GM12801 (cell line): ENCODE data around the gene GUCA1A.

Experiments used
- TF ChIP-seq, protein P1 (sequence below): IDR thresholded peaks from one replicate; pipeline ENCODE4 v1.5.1; 2011; ENCODE audit warnings: control low read depth; ENCODE audit not compliant: insufficient read length; ENCODE audit errors: extremely low read depth

GUCA1A gene

DNA sequence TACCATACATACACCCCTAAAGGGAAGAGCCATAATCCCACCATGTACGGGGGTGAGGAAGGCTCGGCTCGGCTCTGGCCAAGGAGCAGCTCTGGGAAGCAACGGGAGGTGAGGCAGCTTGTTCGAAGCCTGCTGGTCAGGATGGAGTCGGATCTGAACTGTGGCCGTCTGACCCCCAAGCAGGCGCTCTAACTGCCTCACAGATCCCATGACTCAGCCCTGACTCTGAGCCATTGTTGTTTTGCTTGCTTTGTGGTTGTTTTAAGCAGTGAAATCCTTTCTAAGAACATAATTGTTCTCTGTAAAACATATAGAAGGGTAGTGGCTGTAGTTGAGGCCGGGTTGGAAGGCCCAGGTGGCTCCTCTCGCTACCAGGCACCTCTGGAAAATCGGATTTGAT, 41.6 kb upstream of the GUCA1A start:
- TF ChIP-seq, protein P1, sequence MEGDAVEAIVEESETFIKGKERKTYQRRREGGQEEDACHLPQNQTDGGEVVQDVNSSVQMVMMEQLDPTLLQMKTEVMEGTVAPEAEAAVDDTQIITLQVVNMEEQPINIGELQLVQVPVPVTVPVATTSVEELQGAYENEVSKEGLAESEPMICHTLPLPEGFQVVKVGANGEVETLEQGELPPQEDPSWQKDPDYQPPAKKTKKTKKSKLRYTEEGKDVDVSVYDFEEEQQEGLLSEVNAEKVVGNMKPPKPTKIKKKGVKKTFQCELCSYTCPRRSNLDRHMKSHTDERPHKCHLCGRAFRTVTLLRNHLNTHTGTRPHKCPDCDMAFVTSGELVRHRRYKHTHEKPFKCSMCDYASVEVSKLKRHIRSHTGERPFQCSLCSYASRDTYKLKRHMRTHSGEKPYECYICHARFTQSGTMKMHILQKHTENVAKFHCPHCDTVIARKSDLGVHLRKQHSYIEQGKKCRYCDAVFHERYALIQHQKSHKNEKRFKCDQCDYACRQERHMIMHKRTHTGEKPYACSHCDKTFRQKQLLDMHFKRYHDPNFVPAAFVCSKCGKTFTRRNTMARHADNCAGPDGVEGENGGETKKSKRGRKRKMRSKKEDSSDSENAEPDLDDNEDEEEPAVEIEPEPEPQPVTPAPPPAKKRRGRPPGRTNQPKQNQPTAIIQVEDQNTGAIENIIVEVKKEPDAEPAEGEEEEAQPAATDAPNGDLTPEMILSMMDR: no peak

DNA sequence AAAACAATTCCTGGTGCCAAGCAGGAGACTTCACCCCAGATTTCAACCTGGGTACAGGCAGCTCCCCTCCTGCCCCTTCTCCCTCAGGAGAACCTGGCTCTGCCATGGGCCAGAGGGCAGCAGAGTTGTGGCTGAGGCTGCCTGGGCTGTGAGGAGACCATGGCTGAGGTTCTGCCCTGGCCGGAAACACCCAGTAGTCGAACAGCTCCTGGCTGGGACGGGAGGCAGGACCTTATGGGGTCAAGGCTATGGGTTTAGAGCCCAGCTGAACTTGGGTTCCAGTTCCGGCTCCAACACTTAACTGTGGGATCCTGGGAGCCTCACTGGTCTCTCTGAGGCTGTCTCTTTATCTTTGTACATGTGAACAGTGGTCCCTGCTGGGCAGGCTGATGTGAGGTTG, 39.2 kb upstream of the GUCA1A start:
- TF ChIP-seq, protein P1: no peak

DNA sequence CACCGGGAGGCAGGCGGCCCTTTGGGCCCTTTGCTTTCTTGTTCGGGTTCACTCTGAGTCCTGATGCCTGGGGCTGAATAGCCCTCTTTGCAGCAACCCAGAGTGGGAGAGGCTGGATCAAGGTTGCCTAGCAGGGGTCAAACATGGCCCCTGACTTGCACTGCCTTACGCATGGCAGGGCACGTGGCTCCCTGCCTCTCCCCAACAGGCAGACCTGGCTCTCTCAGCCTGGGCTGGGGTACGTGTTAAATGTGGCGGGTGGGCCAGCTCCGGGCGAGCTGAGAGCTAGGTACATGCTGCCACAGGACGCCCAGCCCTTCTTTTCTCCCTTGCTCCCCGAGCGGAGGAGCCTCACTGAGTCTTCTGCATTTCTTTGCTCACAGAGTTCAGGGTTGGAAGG, 38.0 kb upstream of the GUCA1A start:
- TF ChIP-seq, protein P1: no peak

DNA sequence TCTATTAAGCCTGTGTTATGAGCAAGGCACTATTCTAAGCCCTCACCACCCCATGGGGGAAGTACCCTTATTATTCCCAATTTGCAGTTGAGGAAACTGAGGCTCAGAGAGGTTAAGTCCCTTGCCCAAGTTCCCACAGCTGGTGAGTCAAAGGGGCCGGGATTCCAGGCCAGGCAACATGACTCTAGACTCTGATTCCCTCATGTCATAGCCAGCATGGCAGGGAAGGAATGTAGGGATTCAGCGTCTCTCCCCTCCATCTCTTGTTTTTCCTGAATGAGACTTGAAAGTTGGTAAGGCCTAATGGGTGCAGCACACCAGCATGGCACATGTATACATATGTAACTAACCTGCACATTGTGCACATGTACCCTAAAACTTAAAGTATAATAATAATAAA, 37.4 kb upstream of the GUCA1A start:
- TF ChIP-seq, protein P1: no peak

DNA sequence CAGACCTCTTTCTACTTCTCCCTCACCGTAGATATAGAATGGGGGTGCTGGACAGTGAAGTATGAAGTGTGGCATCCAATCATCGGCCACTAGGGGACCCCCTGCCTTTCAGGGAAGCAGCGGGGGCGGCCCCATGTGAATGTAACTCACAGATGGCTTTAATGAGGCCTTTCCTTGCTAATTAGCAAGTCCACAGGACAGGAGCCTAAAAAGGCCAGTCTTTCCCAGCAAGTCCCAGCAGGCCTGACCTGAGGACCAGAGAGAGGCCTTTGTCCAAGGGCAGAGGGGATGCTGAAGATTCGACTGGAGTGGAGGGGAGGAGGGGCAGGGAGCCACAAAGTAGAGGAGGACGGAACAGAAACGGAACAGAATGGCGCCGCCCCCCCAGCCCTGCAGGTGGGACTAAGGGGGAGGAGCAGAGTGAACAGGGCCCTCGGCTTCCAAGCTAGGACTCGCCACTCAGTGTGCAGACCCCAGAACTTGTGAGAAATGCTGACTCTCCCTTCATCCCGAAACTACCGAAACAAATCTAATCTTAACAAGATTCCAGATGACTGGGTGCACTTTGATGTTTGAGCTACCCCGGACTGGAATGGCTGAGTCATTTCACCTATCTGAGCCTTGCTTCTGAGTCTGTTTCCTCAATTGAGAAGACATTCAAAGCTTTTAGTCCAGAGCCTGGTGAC, 36.5 kb upstream of the GUCA1A start:
- TF ChIP-seq, protein P1: no peak

DNA sequence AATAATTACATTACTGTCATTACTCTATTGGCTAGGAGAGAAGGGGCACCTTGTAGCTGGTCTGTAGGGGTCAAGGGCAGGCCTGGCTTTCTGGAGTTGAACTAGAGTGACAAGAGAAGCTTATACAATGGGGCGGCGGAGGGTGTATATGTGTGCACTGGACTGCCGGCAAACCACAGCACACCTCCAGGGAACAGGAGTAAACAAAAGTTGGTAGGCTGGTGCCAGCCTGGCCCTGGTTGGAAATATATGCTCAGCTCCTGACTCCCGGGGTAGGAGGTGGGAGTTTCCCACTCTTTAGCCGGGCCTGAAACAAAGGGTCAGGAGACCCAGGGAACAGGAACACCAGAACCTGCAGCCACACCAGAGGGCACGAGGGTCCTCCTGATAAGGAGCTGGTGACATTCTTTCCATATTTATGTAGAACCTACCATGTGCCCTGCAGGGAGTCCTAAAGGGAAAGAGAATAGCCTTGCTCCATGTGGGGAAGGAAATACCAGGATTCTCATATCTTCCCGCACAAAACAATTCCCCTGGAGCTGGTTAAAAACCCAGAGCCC, 35.9 kb upstream of the GUCA1A start:
- TF ChIP-seq, protein P1: no peak

DNA sequence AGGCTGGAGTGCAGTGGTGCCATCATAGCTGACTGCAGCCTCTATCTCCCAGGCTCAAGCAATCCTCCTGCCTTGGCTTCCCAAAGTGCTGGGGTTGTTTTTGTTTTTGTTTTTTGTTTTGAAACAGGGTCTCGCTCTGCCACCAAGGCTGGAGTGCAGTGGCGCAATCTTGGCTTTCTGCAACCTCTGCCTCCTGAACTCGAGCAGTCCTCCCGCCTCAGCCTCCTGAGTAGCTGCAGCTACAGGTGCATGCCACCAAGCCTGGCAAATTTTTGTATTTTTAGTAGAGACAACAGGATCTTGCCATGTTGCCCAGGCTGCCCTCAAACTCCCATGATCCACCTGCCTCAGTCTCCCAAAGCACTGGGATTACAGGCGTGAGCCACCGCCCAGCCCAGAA, 35.0 kb upstream of the GUCA1A start:
- TF ChIP-seq, protein P1: no peak
